ENCODE measurements around the gene ANKRD1. TPM values are rescaled to one million over a fixed set of nuclear protein-coding genes. Genes with fewer than 3 reads are reported as not detected.

The ANKRD1 gene
- total RNA-seq, 1 experiment from 2014 or later = not detected

DNA sequence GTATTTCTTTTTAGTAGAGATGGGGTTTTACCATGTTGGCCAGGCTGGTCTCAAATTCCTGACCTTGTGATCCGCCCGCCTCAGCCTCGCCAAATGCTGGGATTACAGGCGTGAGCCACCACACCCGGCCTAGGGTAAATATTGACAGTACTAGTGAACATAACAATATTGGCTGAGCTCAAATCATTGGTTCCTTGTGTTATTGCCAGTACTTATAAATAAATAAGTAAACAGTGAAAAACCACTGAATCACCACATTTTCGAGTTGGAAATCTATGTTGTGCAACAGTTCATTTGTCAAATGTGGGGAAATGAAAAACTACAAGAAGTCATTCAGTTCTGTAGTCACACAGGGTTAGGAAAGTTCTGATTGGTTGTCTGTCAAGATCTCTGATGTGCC, 33.3 kb downstream of the ANKRD1 start:
- Histone ChIP-seq H3K4me3 (replicated peaks in 1 of 2; ENCODE audit: low read depth in 1 of 2, low read length in 2 of 2) (no peak overlapping the region), H3K27me3 (ENCODE audit: insufficient read depth, low read length) (no peaks in the 10 kb centered on the region), H3K36me3 (ENCODE audit: control insufficient read depth in 1 of 2, insufficient read depth in 2 of 2, low read length in 2 of 2) (peaks cover 35 to 54% of the 10 kb centered on the region in 2 experiments), H3K4me2 (ENCODE audit: low read length) (no peak overlapping the region), H3K9ac (ENCODE audit: low read length) (no peak overlapping the region), H3K79me2 (ENCODE audit: insufficient read depth, low read length) (no peaks in the 10 kb centered on the region), H3K9me3 (ENCODE audit: control insufficient read depth in 1 of 2, insufficient read depth in 1 of 2, low read depth in 1 of 2, low read length in 2 of 2) (no peaks in the 10 kb centered on the region), H3K4me1 (ENCODE audit: control insufficient read depth in 1 of 2, insufficient read depth in 2 of 2, low read length in 2 of 2) (no peaks in the 10 kb centered on the region; a peak in 1 of 4 replicates), H2AFZ (ENCODE audit: low read depth, low read length, poor library complexity, severe bottlenecking) (no peak overlapping the region), H3K27ac (ENCODE audit: low read depth, low read length) (no peak overlapping the region), H3K9me2 (ENCODE audit: insufficient read depth) (no peaks in the 10 kb centered on the region), H4K20me1 (ENCODE audit: insufficient read depth) (no peaks in the 10 kb centered on the region)
- ChIA-PET RAD21 (ENCODE audit: low non-redundant PET in 1 of 2, low total read pairs in 2 of 2, uncharacterized antibody in 2 of 2, unreplicated experiment in 2 of 2) (no interaction called here), POLR2A (no interaction called here), CTCF (interaction anchor here (1.1 to 1.2 kb wide), 2 partner anchors 24 to 363 kb away, joined by 3 to 4 read pairs; no protein-coding TSS in a partner anchor)
- DNase-seq (ENCODE audit: low read depth, low spot score) (no peak), ATAC-seq (no peak)
- BruUV-seq (replicated peaks) = no TSS peak
- TF ChIP-seq CEBPB (IDR thresholded peaks at IDR 0.05; ENCODE audit: low read depth) (no peak), POLR2AphosphoS5 (IDR thresholded peaks at IDR 0.05; ENCODE audit: low read depth, low read length) (no peak), EZH2phosphoT487 (IDR thresholded peaks at IDR 0.05; ENCODE audit: borderline replicate concordance) (no peak), EGR1 (IDR thresholded peaks at IDR 0.05; ENCODE audit: low read depth) (no peak), ZNF274 (IDR thresholded peaks at IDR 0.05; ENCODE audit: low read depth, low read length) (no peak), CBX3 (IDR thresholded peaks at IDR 0.05; ENCODE audit: low read depth) (no peak)
- TF ChIP-seq, protein P1, sequence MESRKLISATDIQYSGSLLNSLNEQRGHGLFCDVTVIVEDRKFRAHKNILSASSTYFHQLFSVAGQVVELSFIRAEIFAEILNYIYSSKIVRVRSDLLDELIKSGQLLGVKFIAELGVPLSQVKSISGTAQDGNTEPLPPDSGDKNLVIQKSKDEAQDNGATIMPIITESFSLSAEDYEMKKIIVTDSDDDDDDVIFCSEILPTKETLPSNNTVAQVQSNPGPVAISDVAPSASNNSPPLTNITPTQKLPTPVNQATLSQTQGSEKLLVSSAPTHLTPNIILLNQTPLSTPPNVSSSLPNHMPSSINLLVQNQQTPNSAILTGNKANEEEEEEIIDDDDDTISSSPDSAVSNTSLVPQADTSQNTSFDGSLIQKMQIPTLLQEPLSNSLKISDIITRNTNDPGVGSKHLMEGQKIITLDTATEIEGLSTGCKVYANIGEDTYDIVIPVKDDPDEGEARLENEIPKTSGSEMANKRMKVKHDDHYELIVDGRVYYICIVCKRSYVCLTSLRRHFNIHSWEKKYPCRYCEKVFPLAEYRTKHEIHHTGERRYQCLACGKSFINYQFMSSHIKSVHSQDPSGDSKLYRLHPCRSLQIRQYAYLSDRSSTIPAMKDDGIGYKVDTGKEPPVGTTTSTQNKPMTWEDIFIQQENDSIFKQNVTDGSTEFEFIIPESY (IDR thresholded peaks at IDR 0.05; ENCODE audit: extremely low read depth, insufficient replicate concordance, low read length) = no peak
- intact Hi-C loops (cut with micrococcal nuclease) = loop anchor here (10.0 kb wide), 2 partner anchors 857 to 1027 kb away; no protein-coding TSS in a partner anchor

DNA sequence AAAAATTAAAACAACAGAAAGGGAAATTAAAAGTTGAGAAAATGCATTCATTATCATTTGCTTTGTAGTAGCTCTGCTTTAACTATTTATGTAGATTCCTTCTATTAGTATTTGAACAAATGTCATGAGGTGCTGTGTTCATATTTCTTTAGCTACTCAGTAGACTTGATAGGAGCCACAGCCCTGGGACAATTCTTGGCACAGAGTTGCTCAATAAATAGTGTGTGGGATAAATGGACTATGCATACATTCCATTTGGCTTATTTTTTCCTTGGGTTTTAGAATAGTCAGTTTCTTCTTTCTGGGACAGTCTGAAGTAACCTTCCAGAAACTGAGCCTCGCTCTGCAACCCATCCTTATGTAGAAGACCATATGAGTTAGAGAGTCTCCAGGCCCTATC, 35.7 kb downstream of the ANKRD1 start:
- DNase-seq (ENCODE audit: low read depth, low spot score) = no peak
- peaks cover 36 to 52% of the 10 kb centered on the region in 2 experiments for H3K36me3 ChIP-seq (ENCODE audit: control insufficient read depth in 1 of 2, insufficient read depth in 2 of 2, low read length in 2 of 2)
- TF ChIP-seq FOSL1 (IDR thresholded peaks at IDR 0.05; ENCODE audit: low read depth) = no peak
- TF ChIP-seq SIN3A (IDR thresholded peaks at IDR 0.05; ENCODE audit: low read depth) = no peak
- TF ChIP-seq, protein P2, sequence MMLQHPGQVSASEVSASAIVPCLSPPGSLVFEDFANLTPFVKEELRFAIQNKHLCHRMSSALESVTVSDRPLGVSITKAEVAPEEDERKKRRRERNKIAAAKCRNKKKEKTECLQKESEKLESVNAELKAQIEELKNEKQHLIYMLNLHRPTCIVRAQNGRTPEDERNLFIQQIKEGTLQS (IDR thresholded peaks at IDR 0.05) = no peak
- no peak for TF ChIP-seq POLR2AphosphoS5 (IDR thresholded peaks at IDR 0.05; ENCODE audit: low read depth, low read length)
- no peak for TF ChIP-seq YY1 (IDR thresholded peaks at IDR 0.05; ENCODE audit: extremely low read depth, insufficient replicate concordance, low read depth, low read length)
- no peak for TF ChIP-seq SP1 (IDR thresholded peaks at IDR 0.05; ENCODE audit: low read depth)
- no peak for TF ChIP-seq RAD21 (IDR thresholded peaks at IDR 0.05; ENCODE audit: low read depth)
- TF ChIP-seq, protein P3, sequence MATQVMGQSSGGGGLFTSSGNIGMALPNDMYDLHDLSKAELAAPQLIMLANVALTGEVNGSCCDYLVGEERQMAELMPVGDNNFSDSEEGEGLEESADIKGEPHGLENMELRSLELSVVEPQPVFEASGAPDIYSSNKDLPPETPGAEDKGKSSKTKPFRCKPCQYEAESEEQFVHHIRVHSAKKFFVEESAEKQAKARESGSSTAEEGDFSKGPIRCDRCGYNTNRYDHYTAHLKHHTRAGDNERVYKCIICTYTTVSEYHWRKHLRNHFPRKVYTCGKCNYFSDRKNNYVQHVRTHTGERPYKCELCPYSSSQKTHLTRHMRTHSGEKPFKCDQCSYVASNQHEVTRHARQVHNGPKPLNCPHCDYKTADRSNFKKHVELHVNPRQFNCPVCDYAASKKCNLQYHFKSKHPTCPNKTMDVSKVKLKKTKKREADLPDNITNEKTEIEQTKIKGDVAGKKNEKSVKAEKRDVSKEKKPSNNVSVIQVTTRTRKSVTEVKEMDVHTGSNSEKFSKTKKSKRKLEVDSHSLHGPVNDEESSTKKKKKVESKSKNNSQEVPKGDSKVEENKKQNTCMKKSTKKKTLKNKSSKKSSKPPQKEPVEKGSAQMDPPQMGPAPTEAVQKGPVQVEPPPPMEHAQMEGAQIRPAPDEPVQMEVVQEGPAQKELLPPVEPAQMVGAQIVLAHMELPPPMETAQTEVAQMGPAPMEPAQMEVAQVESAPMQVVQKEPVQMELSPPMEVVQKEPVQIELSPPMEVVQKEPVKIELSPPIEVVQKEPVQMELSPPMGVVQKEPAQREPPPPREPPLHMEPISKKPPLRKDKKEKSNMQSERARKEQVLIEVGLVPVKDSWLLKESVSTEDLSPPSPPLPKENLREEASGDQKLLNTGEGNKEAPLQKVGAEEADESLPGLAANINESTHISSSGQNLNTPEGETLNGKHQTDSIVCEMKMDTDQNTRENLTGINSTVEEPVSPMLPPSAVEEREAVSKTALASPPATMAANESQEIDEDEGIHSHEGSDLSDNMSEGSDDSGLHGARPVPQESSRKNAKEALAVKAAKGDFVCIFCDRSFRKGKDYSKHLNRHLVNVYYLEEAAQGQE (IDR thresholded peaks at IDR 0.05; ENCODE audit: low read depth) = no peak
- TF ChIP-seq ELF1 (IDR thresholded peaks at IDR 0.05; ENCODE audit: borderline replicate concordance, low read depth) = no peak
- TF ChIP-seq CEBPB (IDR thresholded peaks at IDR 0.05; ENCODE audit: low read depth) = no peak
- TF ChIP-seq ZFX (IDR thresholded peaks at IDR 0.05) = no peak

More for the DNA sequence above, 35.7 kb downstream of the ANKRD1 start:
- POLR2A ChIA-PET = no interaction called here
- intact Hi-C loops (cut with micrococcal nuclease) = loop anchor here (10.0 kb wide), 2 partner anchors 860 to 1030 kb away; no protein-coding TSS in a partner anchor
- Histone ChIP-seq H3K79me2 (ENCODE audit: insufficient read depth, low read length) (no peaks in the 10 kb centered on the region), H3K4me2 (ENCODE audit: low read length) (no peak overlapping the region), H3K9me2 (ENCODE audit: insufficient read depth) (no peaks in the 10 kb centered on the region), H3K4me3 (replicated peaks in 1 of 2; ENCODE audit: low read depth in 1 of 2, low read length in 2 of 2) (no peak overlapping the region), H3K4me1 (ENCODE audit: control insufficient read depth in 1 of 2, insufficient read depth in 2 of 2, low read length in 2 of 2) (no peaks in the 10 kb centered on the region; a peak in 1 of 4 replicates), H3K27ac (ENCODE audit: low read depth, low read length) (no peak overlapping the region), H3K27me3 (ENCODE audit: insufficient read depth, low read length) (no peaks in the 10 kb centered on the region), H4K20me1 (ENCODE audit: insufficient read depth) (no peaks in the 10 kb centered on the region), H2AFZ (ENCODE audit: low read depth, low read length, poor library complexity, severe bottlenecking) (no peak overlapping the region), H3K9ac (ENCODE audit: low read length) (no peak overlapping the region), H3K9me3 (ENCODE audit: control insufficient read depth in 1 of 2, insufficient read depth in 1 of 2, low read depth in 1 of 2, low read length in 2 of 2) (no peaks in the 10 kb centered on the region)
- no peak for ATAC-seq
- BruUV-seq (replicated peaks) = no TSS peak
- RAD21 ChIA-PET (ENCODE audit: low non-redundant PET in 1 of 2, low total read pairs in 2 of 2, uncharacterized antibody in 2 of 2, unreplicated experiment in 2 of 2) = no interaction called here
- CTCF ChIA-PET = no interaction called here
